HepG2 (cell line): ENCODE data around the gene NTF3.

Experiments used
- CHD2 ChIP-seq: IDR thresholded peaks from 2 replicates; pipeline ENCODE4 v1.6.1; 2011; ENCODE audit warnings: low read depth, low read length, improper control_type of control experiment
- JUND ChIP-seq: sonication (generic); formaldehyde crosslinking; IDR thresholded peaks from 2 replicates; pipeline ENCODE4 v1.8.0; 2022; ENCODE audit warnings: mild to moderate bottlenecking, missing genetic modification reagents
- NFYC ChIP-seq: IDR thresholded peaks from 2 replicates; pipeline ENCODE4 v1.6.1; 2016; ENCODE audit warnings: missing genetic modification reagents, missing compliant biosample characterization
- POLR2A ChIP-seq, 2 experiments: IDR thresholded peaks; 2 replicates each; pipeline ENCODE4 v1.6.1; 2011; ENCODE audit warnings: low read depth in 2 of 2, low read length in 2 of 2, mild to moderate bottlenecking in 1 of 2, moderate library complexity in 1 of 2; ENCODE audit not compliant: insufficient read depth in 1 of 2
- POLR2AphosphoS2 ChIP-seq: IDR thresholded peaks from 2 replicates; pipeline ENCODE4 v1.6.1; 2011; ENCODE audit warnings: low read depth, low read length, improper control_type of control experiment
- ZNF138 ChIP-seq: sonication (generic); formaldehyde crosslinking; IDR thresholded peaks from 2 replicates; pipeline ENCODE4 v1.5.0; 2020; ENCODE audit warnings: mild to moderate bottlenecking, low read depth, missing genetic modification reagents
- TF ChIP-seq, protein P1 (sequence below): sonication (generic); formaldehyde crosslinking; IDR thresholded peaks from 2 replicates; pipeline ENCODE4 v1.5.0; 2020; ENCODE audit warnings: missing genetic modification reagents
- TF ChIP-seq, protein P2 (sequence below): sonication (generic); formaldehyde crosslinking; IDR thresholded peaks from 2 replicates; pipeline ENCODE4 v1.5.0; 2020; ENCODE audit warnings: mild to moderate bottlenecking, missing genetic modification reagents, moderate library complexity
- TF ChIP-seq, protein P3 (sequence below): sonication (generic); formaldehyde crosslinking; IDR thresholded peaks from 2 replicates; pipeline ENCODE4 v1.5.0; 2020; ENCODE audit warnings: mild to moderate bottlenecking, missing genetic modification reagents, borderline replicate concordance

DNA sequence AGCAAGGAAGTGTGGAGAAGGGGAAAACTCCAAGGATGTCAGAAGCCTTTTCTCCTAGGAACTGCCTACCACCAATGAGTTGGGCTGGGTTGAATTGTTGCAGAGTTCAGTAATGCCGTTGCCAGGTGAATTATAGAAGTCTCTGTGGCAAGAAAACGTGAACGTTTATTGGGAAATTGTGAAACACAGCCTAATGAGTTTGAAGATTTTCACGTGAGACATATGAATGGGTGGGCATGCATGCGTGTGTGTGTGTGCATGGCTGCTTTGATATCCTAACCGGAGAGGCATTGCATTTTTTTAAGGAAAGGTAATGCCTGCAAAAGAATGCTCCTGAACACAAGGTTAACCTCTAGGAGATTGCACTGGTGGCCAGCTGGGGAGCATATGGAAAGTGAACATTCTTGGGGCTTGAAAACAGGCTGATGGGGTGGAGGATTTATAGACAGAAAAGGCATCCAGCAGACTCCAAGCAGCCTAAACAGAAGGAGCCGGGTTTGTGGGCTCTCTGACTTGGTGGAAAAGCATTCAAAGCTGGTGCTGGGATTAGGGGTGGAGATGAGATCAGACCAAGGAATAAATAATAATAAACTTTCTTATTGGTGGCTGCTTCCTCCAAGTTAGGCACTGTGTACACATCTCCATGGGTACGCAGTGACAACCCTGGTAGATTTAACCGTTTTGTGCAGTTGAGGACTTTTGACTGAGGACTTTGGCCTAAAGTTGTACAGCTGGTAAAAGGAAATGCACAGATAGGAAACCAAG lies 67.8 kb downstream of the NTF3 start:
- TF ChIP-seq, protein P1, sequence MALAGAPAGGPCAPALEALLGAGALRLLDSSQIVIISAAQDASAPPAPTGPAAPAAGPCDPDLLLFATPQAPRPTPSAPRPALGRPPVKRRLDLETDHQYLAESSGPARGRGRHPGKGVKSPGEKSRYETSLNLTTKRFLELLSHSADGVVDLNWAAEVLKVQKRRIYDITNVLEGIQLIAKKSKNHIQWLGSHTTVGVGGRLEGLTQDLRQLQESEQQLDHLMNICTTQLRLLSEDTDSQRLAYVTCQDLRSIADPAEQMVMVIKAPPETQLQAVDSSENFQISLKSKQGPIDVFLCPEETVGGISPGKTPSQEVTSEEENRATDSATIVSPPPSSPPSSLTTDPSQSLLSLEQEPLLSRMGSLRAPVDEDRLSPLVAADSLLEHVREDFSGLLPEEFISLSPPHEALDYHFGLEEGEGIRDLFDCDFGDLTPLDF: no peak
- TF ChIP-seq, protein P2, sequence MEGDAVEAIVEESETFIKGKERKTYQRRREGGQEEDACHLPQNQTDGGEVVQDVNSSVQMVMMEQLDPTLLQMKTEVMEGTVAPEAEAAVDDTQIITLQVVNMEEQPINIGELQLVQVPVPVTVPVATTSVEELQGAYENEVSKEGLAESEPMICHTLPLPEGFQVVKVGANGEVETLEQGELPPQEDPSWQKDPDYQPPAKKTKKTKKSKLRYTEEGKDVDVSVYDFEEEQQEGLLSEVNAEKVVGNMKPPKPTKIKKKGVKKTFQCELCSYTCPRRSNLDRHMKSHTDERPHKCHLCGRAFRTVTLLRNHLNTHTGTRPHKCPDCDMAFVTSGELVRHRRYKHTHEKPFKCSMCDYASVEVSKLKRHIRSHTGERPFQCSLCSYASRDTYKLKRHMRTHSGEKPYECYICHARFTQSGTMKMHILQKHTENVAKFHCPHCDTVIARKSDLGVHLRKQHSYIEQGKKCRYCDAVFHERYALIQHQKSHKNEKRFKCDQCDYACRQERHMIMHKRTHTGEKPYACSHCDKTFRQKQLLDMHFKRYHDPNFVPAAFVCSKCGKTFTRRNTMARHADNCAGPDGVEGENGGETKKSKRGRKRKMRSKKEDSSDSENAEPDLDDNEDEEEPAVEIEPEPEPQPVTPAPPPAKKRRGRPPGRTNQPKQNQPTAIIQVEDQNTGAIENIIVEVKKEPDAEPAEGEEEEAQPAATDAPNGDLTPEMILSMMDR (CRISPR knock-in tag): no peak
- TF ChIP-seq JUND (CRISPR knock-in tag) (no peak), CHD2 (no peak), POLR2AphosphoS2 (no peak), NFYC (CRISPR knock-in tag) (no peak), POLR2A (IDR thresholded peaks at IDR 0.05; ENCODE audit: insufficient read depth in 1 of 2, low read depth in 2 of 2, low read length in 2 of 2) (no peak), ZNF138 (no peak)
- TF ChIP-seq, protein P3, sequence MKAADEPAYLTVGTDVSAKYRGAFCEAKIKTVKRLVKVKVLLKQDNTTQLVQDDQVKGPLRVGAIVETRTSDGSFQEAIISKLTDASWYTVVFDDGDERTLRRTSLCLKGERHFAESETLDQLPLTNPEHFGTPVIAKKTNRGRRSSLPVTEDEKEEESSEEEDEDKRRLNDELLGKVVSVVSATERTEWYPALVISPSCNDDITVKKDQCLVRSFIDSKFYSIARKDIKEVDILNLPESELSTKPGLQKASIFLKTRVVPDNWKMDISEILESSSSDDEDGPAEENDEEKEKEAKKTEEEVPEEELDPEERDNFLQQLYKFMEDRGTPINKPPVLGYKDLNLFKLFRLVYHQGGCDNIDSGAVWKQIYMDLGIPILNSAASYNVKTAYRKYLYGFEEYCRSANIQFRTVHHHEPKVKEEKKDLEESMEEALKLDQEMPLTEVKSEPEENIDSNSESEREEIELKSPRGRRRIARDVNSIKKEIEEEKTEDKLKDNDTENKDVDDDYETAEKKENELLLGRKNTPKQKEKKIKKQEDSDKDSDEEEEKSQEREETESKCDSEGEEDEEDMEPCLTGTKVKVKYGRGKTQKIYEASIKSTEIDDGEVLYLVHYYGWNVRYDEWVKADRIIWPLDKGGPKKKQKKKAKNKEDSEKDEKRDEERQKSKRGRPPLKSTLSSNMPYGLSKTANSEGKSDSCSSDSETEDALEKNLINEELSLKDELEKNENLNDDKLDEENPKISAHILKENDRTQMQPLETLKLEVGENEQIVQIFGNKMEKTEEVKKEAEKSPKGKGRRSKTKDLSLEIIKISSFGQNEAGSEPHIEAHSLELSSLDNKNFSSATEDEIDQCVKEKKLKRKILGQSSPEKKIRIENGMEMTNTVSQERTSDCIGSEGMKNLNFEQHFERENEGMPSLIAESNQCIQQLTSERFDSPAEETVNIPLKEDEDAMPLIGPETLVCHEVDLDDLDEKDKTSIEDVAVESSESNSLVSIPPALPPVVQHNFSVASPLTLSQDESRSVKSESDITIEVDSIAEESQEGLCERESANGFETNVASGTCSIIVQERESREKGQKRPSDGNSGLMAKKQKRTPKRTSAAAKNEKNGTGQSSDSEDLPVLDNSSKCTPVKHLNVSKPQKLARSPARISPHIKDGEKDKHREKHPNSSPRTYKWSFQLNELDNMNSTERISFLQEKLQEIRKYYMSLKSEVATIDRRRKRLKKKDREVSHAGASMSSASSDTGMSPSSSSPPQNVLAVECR: no peak
